Measurements from ENCODE around the gene PRKCQ.

The PRKCQ gene

DNA sequence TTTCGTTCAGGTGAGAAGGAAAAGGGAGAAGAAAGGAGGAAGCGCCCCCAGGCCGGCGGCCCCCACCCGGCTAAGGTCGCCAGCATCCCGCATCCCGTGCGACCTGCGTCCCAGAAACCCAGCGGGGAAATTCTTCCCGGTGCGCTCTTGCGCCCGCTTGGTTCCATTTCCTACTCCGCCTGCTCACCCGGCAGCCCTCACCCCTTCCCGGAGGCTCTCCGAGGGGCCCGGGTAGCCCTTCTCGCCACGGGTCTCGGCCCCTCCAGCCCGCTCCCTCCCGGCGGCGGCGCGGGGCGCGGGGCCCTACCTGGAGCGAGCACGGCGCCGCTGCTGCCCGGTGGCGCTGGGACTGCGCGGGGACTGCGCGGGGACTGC, at the start of gene PRKCQ:
Gene PRKCQ, minus strand, starts transcription at position 373 of the 375 bp plus-strand sequence. CDS start 65,141 bp downstream, outside the sequence.
- Histone ChIP-seq H3K4me3 (replicated peaks; ENCODE audit: low read depth, low read length) (peak within 1 kb of the TSS; percentile 51), H3K27me3 (replicated peaks; ENCODE audit: control insufficient read depth, insufficient read depth, low read length) (peaks cover 2% of the 10 kb centered on the region), H3K36me3 (ENCODE audit: control insufficient read depth, insufficient read depth, low read length) (no peaks in the 10 kb centered on the region)
- no peak for DNase-seq (ENCODE audit: extremely low read depth, insufficient read length)
- peak; percentile 12 for TF ChIP-seq CTCF (IDR thresholded peaks at IDR 0.05; ENCODE audit: insufficient read depth, low read length, poor library complexity, severe bottlenecking)

- no peak for DNase-seq (ENCODE audit: extremely low read depth, insufficient read length)
- no peak for TF ChIP-seq CTCF (IDR thresholded peaks at IDR 0.05; ENCODE audit: insufficient read depth, low read length, poor library complexity, severe bottlenecking)
Measured at GRCh38 chr10:6625428-6625827, 45.4 kb upstream of the PRKCQ start.

GRCh38 chr10:6624392-6624791, 44.3 kb upstream of the PRKCQ start:
- no peak overlapping the region for H3K4me3 ChIP-seq (replicated peaks; ENCODE audit: low read depth, low read length)
- TF ChIP-seq CTCF (IDR thresholded peaks at IDR 0.05; ENCODE audit: insufficient read depth, low read length, poor library complexity, severe bottlenecking) = no peak
- no peaks in the 10 kb centered on the region; the same call in none of the 2 replicates for H3K27me3 ChIP-seq (replicated peaks; ENCODE audit: control insufficient read depth, insufficient read depth, low read length)
- no peak for DNase-seq (ENCODE audit: extremely low read depth, insufficient read length)
- no peaks in the 10 kb centered on the region for H3K36me3 ChIP-seq (ENCODE audit: control insufficient read depth, insufficient read depth, low read length)

More at GRCh38 chr10:6625428-6625827, 45.4 kb upstream of the PRKCQ start:
- Histone ChIP-seq H3K36me3 (ENCODE audit: control insufficient read depth, insufficient read depth, low read length) (no peaks in the 10 kb centered on the region), H3K27me3 (replicated peaks; ENCODE audit: control insufficient read depth, insufficient read depth, low read length) (no peaks in the 10 kb centered on the region; the same call in 1 of the 2 replicates), H3K4me3 (replicated peaks; ENCODE audit: low read depth, low read length) (no peak overlapping the region)

DNA sequence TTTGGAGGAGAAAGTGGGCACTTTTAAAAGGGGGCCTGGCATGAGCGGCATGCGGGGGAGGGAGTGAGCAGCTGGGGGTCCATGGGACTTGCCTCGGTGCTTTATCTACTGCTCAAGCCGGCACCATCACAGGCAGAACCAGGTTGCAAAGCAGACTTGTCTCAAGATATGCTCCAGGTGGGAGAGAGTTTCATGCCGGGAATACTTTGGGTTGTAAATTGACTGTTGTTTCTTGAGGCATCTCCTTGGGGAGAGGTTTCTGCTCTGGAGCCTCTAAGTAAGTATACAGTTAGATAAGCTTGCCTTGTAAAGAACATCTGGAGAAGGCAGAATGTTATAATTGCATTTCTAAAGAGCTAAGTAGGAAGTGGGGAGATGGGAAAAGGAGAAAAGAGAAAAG, 42.8 kb upstream of the PRKCQ start:
- no peak for TF ChIP-seq CTCF (IDR thresholded peaks at IDR 0.05; ENCODE audit: insufficient read depth, low read length, poor library complexity, severe bottlenecking)
- Histone ChIP-seq H3K4me3 (replicated peaks; ENCODE audit: low read depth, low read length) (no peak overlapping the region), H3K36me3 (ENCODE audit: control insufficient read depth, insufficient read depth, low read length) (no peaks in the 10 kb centered on the region), H3K27me3 (replicated peaks; ENCODE audit: control insufficient read depth, insufficient read depth, low read length) (no peaks in the 10 kb centered on the region; the same call in none of the 2 replicates)
- no peak for DNase-seq (ENCODE audit: extremely low read depth, insufficient read length)

- Histone ChIP-seq H3K36me3 (ENCODE audit: control insufficient read depth, insufficient read depth, low read length) (no peaks in the 10 kb centered on the region), H3K4me3 (replicated peaks; ENCODE audit: low read depth, low read length) (no peak overlapping the region), H3K27me3 (replicated peaks; ENCODE audit: control insufficient read depth, insufficient read depth, low read length) (no peaks in the 10 kb centered on the region; the same call in none of the 2 replicates)
- no peak for DNase-seq (ENCODE audit: extremely low read depth, insufficient read length)
- no peak for TF ChIP-seq CTCF (IDR thresholded peaks at IDR 0.05; ENCODE audit: insufficient read depth, low read length, poor library complexity, severe bottlenecking)
Measured at GRCh38 chr10:6621536-6621935, 41.5 kb upstream of the PRKCQ start.

DNA sequence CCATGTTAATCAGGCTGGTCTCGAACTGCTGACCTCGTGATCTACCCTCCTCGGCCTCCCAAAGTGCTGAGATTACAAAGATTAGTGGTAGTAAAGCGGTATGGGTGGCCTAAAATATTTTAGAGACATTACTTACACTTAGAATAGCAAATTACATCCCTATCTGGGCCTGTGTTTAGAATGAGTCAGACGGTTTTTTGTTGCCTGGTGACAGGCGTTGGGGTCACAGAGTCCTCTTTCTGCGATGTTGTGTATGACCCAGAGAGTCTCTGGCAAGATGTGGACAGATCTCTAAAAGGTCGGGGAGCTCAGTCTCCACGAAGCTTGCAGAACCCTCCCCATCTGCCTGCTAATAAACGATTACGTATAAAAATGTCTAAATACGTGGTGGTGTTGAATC, 39.6 kb upstream of the PRKCQ start:
- DNase-seq (ENCODE audit: extremely low read depth, insufficient read length) = no peak
- no peaks in the 10 kb centered on the region; the same call in none of the 2 replicates for H3K27me3 ChIP-seq (replicated peaks; ENCODE audit: control insufficient read depth, insufficient read depth, low read length)
- TF ChIP-seq CTCF (IDR thresholded peaks at IDR 0.05; ENCODE audit: insufficient read depth, low read length, poor library complexity, severe bottlenecking) = no peak
- H3K36me3 ChIP-seq (ENCODE audit: control insufficient read depth, insufficient read depth, low read length) = no peaks in the 10 kb centered on the region
- H3K4me3 ChIP-seq (replicated peaks; ENCODE audit: low read depth, low read length) = no peak overlapping the region
